ENCODE measurements around the gene NPPA. TPM values are rescaled to one million over a fixed set of nuclear protein-coding genes. Genes with fewer than 3 reads are reported as not detected.

NPPA gene
- total and polyA plus RNA-seq, 10 of the 15 experiments (the other 5 are each of a cell fraction or from before 2014, with no cell fraction given): 0.31 to 0.39 TPM; not detected in 8

DNA sequence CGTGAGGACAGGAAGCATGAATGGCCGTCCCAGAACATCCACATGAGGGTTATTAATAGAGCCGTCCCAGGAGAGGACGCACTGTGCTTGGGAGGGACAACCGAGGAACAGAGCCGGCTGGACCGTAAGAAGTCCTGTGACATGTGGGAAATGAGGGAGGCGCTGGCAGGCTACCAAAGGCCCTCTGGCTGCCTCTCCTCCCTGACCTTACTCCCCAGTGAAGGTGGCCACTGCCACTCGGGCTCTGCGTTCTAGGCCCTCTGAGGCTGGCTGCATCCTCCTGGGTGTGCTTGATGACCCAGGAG is 26.6 kb upstream of the NPPA start:
- H3K4me3 ChIP-seq: no peak overlapping the region
- no peak for FAIRE-seq
- H3K9me3 ChIP-seq (replicated peaks; ENCODE audit: control insufficient read depth, insufficient read depth, low read length): no peaks in the 10 kb centered on the region
- in situ Hi-C loops (cut with MboI) (no loop called here), intact Hi-C loops (cut with micrococcal nuclease; ENCODE audit: unreplicated experiment) (no loop called here)
- ATAC-seq: no peak
- ChIA-PET SMC1A (ENCODE audit: uncharacterized antibody, unreplicated experiment) (no interaction called here), RAD21 (ENCODE audit: unreplicated experiment) (no interaction called here), CTCF (no interaction called here), POLR2A (no interaction called here)
- H3K9ac ChIP-seq (ENCODE audit: control insufficient read depth, insufficient read depth, low read length): no peak overlapping the region
- no TSS peak for BruUV-seq (replicated peaks)
- 34% methylated on average over 10 of the region's 10 CpGs for WGBS (ENCODE audit: insufficient coverage, insufficient replicate concordance, low lambda C conversion rate, missing lambda C conversion rate)
- no peak overlapping the region for H3K4me2 ChIP-seq (ENCODE audit: control insufficient read depth, insufficient read depth)
- peaks cover 0 to 1% of the 10 kb centered on the region in 2 experiments; a peak in 1 of 4 replicates for H3K27me3 ChIP-seq (replicated peaks in 1 of 2; ENCODE audit: control insufficient read depth in 2 of 2, insufficient read depth in 2 of 2, low read length in 1 of 2)
- no peak overlapping the region for H2AFZ ChIP-seq (ENCODE audit: control insufficient read depth, low read depth, low read length)
- H3K27ac ChIP-seq (ENCODE audit: control insufficient read depth, insufficient read depth): no peak overlapping the region
- no peaks in the 10 kb centered on the region for H3K79me2 ChIP-seq (ENCODE audit: control insufficient read depth, insufficient read depth, low read length)
- no peak for DNase-seq (ENCODE audit: low read depth, low spot score)
- no peaks in the 10 kb centered on the region for H4K20me1 ChIP-seq (ENCODE audit: control insufficient read depth, insufficient read depth)
- no peaks in the 10 kb centered on the region for H3K36me3 ChIP-seq (ENCODE audit: control insufficient read depth in 2 of 2, insufficient read depth in 2 of 2, low read length in 1 of 2)
- no peaks in the 10 kb centered on the region for H3K4me1 ChIP-seq (ENCODE audit: control insufficient read depth, insufficient read depth, low read length)
- no peak for TF ChIP-seq NBN (IDR thresholded peaks at IDR 0.05)
- no peak for TF ChIP-seq PAX8 (IDR thresholded peaks at IDR 0.05)
- TF ChIP-seq DPF2 (IDR thresholded peaks at IDR 0.05): no peak
- no peak for TF ChIP-seq FOXK2 (IDR thresholded peaks at IDR 0.05)
- TF ChIP-seq, protein P1, sequence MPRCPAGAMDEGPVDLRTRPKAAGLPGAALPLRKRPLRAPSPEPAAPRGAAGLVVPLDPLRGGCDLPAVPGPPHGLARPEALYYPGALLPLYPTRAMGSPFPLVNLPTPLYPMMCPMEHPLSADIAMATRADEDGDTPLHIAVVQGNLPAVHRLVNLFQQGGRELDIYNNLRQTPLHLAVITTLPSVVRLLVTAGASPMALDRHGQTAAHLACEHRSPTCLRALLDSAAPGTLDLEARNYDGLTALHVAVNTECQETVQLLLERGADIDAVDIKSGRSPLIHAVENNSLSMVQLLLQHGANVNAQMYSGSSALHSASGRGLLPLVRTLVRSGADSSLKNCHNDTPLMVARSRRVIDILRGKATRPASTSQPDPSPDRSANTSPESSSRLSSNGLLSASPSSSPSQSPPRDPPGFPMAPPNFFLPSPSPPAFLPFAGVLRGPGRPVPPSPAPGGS (IDR thresholded peaks at IDR 0.05; ENCODE audit: borderline replicate concordance, insufficient read depth, low read depth, low read length, poor library complexity, severe bottlenecking): no peak
- no peak for TF ChIP-seq MTA2 (IDR thresholded peaks at IDR 0.05; ENCODE audit: low read depth)
- TF ChIP-seq, protein P2, sequence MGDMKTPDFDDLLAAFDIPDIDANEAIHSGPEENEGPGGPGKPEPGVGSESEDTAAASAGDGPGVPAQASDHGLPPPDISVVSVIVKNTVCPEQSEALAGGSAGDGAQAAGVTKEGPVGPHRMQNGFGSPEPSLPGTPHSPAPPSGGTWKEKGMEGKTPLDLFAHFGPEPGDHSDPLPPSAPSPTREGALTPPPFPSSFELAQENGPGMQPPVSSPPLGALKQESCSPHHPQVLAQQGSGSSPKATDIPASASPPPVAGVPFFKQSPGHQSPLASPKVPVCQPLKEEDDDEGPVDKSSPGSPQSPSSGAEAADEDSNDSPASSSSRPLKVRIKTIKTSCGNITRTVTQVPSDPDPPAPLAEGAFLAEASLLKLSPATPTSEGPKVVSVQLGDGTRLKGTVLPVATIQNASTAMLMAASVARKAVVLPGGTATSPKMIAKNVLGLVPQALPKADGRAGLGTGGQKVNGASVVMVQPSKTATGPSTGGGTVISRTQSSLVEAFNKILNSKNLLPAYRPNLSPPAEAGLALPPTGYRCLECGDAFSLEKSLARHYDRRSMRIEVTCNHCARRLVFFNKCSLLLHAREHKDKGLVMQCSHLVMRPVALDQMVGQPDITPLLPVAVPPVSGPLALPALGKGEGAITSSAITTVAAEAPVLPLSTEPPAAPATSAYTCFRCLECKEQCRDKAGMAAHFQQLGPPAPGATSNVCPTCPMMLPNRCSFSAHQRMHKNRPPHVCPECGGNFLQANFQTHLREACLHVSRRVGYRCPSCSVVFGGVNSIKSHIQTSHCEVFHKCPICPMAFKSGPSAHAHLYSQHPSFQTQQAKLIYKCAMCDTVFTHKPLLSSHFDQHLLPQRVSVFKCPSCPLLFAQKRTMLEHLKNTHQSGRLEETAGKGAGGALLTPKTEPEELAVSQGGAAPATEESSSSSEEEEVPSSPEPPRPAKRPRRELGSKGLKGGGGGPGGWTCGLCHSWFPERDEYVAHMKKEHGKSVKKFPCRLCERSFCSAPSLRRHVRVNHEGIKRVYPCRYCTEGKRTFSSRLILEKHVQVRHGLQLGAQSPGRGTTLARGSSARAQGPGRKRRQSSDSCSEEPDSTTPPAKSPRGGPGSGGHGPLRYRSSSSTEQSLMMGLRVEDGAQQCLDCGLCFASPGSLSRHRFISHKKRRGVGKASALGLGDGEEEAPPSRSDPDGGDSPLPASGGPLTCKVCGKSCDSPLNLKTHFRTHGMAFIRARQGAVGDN (IDR thresholded peaks at IDR 0.05): no peak
- TF ChIP-seq, protein P3, sequence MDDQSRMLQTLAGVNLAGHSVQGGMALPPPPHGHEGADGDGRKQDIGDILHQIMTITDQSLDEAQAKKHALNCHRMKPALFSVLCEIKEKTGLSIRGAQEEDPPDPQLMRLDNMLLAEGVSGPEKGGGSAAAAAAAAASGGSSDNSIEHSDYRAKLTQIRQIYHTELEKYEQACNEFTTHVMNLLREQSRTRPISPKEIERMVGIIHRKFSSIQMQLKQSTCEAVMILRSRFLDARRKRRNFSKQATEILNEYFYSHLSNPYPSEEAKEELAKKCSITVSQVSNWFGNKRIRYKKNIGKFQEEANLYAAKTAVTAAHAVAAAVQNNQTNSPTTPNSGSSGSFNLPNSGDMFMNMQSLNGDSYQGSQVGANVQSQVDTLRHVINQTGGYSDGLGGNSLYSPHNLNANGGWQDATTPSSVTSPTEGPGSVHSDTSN (IDR thresholded peaks at IDR 0.05; ENCODE audit: insufficient replicate concordance, low read depth, low read length): no peak
- no peak for TF ChIP-seq EP300 (IDR thresholded peaks at IDR 0.05; ENCODE audit: borderline replicate concordance in 1 of 2, control insufficient read depth in 1 of 2, low read depth in 2 of 2, low read length in 2 of 2)
- TF ChIP-seq SRF (IDR thresholded peaks at IDR 0.05; ENCODE audit: low read depth in 2 of 2, low read length in 2 of 2): no peak
- TF ChIP-seq ZNF24 (IDR thresholded peaks at IDR 0.05): no peak
- no peak for TF ChIP-seq CBX5 (IDR thresholded peaks at IDR 0.05; ENCODE audit: low read depth)
- no peak for TF ChIP-seq GABPA (IDR thresholded peaks at IDR 0.05; ENCODE audit: low read depth)
- TF ChIP-seq, protein P4, sequence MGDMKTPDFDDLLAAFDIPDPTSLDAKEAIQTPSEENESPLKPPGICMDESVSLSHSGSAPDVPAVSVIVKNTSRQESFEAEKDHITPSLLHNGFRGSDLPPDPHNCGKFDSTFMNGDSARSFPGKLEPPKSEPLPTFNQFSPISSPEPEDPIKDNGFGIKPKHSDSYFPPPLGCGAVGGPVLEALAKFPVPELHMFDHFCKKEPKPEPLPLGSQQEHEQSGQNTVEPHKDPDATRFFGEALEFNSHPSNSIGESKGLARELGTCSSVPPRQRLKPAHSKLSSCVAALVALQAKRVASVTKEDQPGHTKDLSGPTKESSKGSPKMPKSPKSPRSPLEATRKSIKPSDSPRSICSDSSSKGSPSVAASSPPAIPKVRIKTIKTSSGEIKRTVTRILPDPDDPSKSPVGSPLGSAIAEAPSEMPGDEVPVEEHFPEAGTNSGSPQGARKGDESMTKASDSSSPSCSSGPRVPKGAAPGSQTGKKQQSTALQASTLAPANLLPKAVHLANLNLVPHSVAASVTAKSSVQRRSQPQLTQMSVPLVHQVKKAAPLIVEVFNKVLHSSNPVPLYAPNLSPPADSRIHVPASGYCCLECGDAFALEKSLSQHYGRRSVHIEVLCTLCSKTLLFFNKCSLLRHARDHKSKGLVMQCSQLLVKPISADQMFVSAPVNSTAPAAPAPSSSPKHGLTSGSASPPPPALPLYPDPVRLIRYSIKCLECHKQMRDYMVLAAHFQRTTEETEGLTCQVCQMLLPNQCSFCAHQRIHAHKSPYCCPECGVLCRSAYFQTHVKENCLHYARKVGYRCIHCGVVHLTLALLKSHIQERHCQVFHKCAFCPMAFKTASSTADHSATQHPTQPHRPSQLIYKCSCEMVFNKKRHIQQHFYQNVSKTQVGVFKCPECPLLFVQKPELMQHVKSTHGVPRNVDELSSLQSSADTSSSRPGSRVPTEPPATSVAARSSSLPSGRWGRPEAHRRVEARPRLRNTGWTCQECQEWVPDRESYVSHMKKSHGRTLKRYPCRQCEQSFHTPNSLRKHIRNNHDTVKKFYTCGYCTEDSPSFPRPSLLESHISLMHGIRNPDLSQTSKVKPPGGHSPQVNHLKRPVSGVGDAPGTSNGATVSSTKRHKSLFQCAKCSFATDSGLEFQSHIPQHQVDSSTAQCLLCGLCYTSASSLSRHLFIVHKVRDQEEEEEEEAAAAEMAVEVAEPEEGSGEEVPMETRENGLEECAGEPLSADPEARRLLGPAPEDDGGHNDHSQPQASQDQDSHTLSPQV (IDR thresholded peaks at IDR 0.05): no peak
- TF ChIP-seq SUPT20H (IDR thresholded peaks at IDR 0.05; ENCODE audit: borderline replicate concordance, control insufficient read depth, low read depth, low read length): no peak

Data from GM12878 (cell line).